A549 (cell line): ENCODE results near the gene ADGRG1. TPM values are rescaled to one million over a fixed set of nuclear protein-coding genes. Genes with fewer than 3 reads are reported as not detected.

Experiments
- ATAC-seq, 2 experiments: fragments of 200-7000 bp in 1 of 2; fragments of >200 bp in 1 of 2; cut with Nextera tagmentation in 1 of 2; cut with Tn5 transposase in 1 of 2; 3 replicates each; pipeline versions ENCODE4 v1.8.0 to v1.9.1; 2018 to 2020; ENCODE audit warnings: mild to moderate bottlenecking in 1 of 2, moderate library complexity in 1 of 2
- CTCF ChIA-PET: fragments of 300-600 bp; sonication (Branson Sonifier 250); formaldehyde crosslinking; extraction: SDS; loops from one replicate; lab custom pipeline; 2021; ENCODE audit warnings: antibody characterized with exemption, inconsistent platforms; lab: Yijun Ruan, JAX
- POLR2A ChIA-PET: fragments of 350-600 bp; formaldehyde crosslinking; extraction: SDS; loops from one replicate; lab custom pipeline; 2021; ENCODE audit warnings: antibody characterized with exemption, inconsistent platforms; lab: Yijun Ruan, JAX
- DNase-seq, 2 experiments: peaks; one replicate each; pipeline versions ENCODE4 v3.0.0 to v3.0.0-alpha.2; 2011 to 2016; ENCODE audit warnings: low read depth in 1 of 2, low spot score in 1 of 2
- FAIRE-seq: peaks from 2 replicates; lab custom pipeline; 2011; peaks lifted over from hg19 to GRCh38; lab: Jason Lieb, UNC
- H3K27ac ChIP-seq, 2 experiments: fragments of >200 bp; sonication (Bioruptor Twin); formaldehyde crosslinking; 3 replicates each; pipeline ENCODE4 v1.5.1; 2016 to 2017
- H3K4me1 ChIP-seq: fragments of >200 bp; sonication (Bioruptor Twin); formaldehyde crosslinking; 3 replicates; pipeline ENCODE4 v1.6.1; 2016
- H3K4me2 ChIP-seq: fragments of >200 bp; sonication (Bioruptor Twin); formaldehyde crosslinking; 3 replicates; pipeline ENCODE4 v1.6.1; 2016
- H3K4me3 ChIP-seq: fragments of >200 bp; sonication (Bioruptor Twin); formaldehyde crosslinking; 3 replicates; pipeline ENCODE4 v1.5.1; 2016
- H3K9me3 ChIP-seq: fragments of >200 bp; sonication (Bioruptor Twin); formaldehyde crosslinking; 3 replicates; pipeline ENCODE4 v1.6.1; 2016
- CEBPB ChIP-seq, 2 experiments: fragments of >200 bp in 1 of 2; sonication (Bioruptor Twin) in 1 of 2; formaldehyde crosslinking in 1 of 2; IDR thresholded peaks; 2 replicates each; pipeline ENCODE4 v1.6.1; 2012 to 2016
- CHD2 ChIP-seq: fragments of 150-350 bp; IDR thresholded peaks from 2 replicates; pipeline ENCODE4 v1.6.1; 2014; ENCODE audit warnings: low read length; ENCODE audit not compliant: partially characterized antibody
- CTCF ChIP-seq: fragments of >200 bp; sonication (Bioruptor Twin); formaldehyde crosslinking; IDR thresholded peaks from 3 replicates; pipeline ENCODE4 v1.5.1; 2016
- EHF ChIP-seq: fragments of 250-450 bp; sonication (Bioruptor Pico); IDR thresholded peaks from 2 replicates; pipeline ENCODE4 v1.5.0; 2020; ENCODE audit warnings: mild to moderate bottlenecking
- FOXS1 ChIP-seq: fragments of 250-450 bp; sonication (Bioruptor Pico); IDR thresholded peaks from 2 replicates; pipeline ENCODE4 v1.5.0; 2020; ENCODE audit warnings: mild to moderate bottlenecking, moderate library complexity
- HDAC2 ChIP-seq: fragments of 200-600 bp; sonication (generic); IDR thresholded peaks from 2 replicates; pipeline ENCODE4 v1.6.1; 2016
- HES2 ChIP-seq: fragments of >200 bp; sonication (Bioruptor Twin); formaldehyde crosslinking; IDR thresholded peaks from 2 replicates; pipeline ENCODE4 v1.6.1; 2016
- JUNB ChIP-seq: fragments of >200 bp; sonication (Bioruptor Twin); formaldehyde crosslinking; IDR thresholded peaks from 2 replicates; pipeline ENCODE4 v1.6.1; 2016
- KDM1A ChIP-seq: fragments of 200-600 bp; sonication (generic); IDR thresholded peaks from 2 replicates; pipeline ENCODE4 v1.6.1; 2016; ENCODE audit warnings: low read depth, mild to moderate bottlenecking
- KDM5A ChIP-seq: fragments of 200-600 bp; sonication (generic); IDR thresholded peaks from 2 replicates; pipeline ENCODE4 v1.6.1; 2016; ENCODE audit warnings: antibody characterized with exemption, mild to moderate bottlenecking
- MAFK ChIP-seq: fragments of 450-650 bp; IDR thresholded peaks from 2 replicates; pipeline ENCODE4 v1.6.1; 2014; ENCODE audit not compliant: partially characterized antibody
- MYC ChIP-seq: IDR thresholded peaks from 2 replicates; pipeline ENCODE4 v1.6.1; 2012; ENCODE audit warnings: mild to moderate bottlenecking, inconsistent platforms, low read length, improper control_type of control experiment, borderline replicate concordance
- NPAS2 ChIP-seq: fragments of 250-450 bp; sonication (Bioruptor Pico); IDR thresholded peaks from 2 replicates; pipeline ENCODE4 v1.8.0; 2022; ENCODE audit warnings: mild to moderate bottlenecking, moderate library complexity, borderline replicate concordance
- PBX3 ChIP-seq: IDR thresholded peaks from 2 replicates; pipeline ENCODE4 v1.6.1; 2012
- POLR2AphosphoS2 ChIP-seq: conservative IDR thresholded peaks from 2 replicates; pipeline ENCODE4 v1.6.1; 2012; ENCODE audit warnings: low read length, improper control_type of control experiment, inconsistent platforms
- RARB ChIP-seq: fragments of 250-450 bp; sonication (Bioruptor Pico); IDR thresholded peaks from 2 replicates; pipeline ENCODE4 v1.8.0; 2021; ENCODE audit warnings: mild to moderate bottlenecking, moderate library complexity
- RFX5 ChIP-seq: fragments of 450-650 bp; IDR thresholded peaks from 2 replicates; pipeline ENCODE4 v1.7.1; 2014; ENCODE audit warnings: antibody characterized with exemption, mild to moderate bottlenecking, moderate library complexity
- RNF2 ChIP-seq: fragments of 200-600 bp; sonication (generic); IDR thresholded peaks from 2 replicates; pipeline ENCODE4 v1.6.1; 2016; ENCODE audit warnings: low read depth, mild to moderate bottlenecking, antibody characterized with exemption, moderate library complexity, borderline replicate concordance
- SMC3 ChIP-seq: fragments of >200 bp; sonication (Bioruptor Twin); formaldehyde crosslinking; IDR thresholded peaks from 3 replicates; pipeline ENCODE4 v1.6.1; 2018; ENCODE audit warnings: inconsistent platforms
- SREBF2 ChIP-seq: fragments of 450-650 bp; IDR thresholded peaks from 2 replicates; pipeline ENCODE4 v1.6.1; 2014; ENCODE audit warnings: mild to moderate bottlenecking, moderate library complexity
- ZC3H11A ChIP-seq: fragments of 450-650 bp; IDR thresholded peaks from 2 replicates; pipeline ENCODE4 v1.6.1; 2014; ENCODE audit warnings: antibody characterized with exemption, mild to moderate bottlenecking
- ZFP36 ChIP-seq: fragments of 450-650 bp; IDR thresholded peaks from 2 replicates; pipeline ENCODE4 v1.6.1; 2014; ENCODE audit warnings: borderline replicate concordance; ENCODE audit not compliant: partially characterized antibody
- ZNF302 ChIP-seq: fragments of 250-450 bp; sonication (Bioruptor Pico); IDR thresholded peaks from 2 replicates; pipeline ENCODE4 v1.9.0; 2021; ENCODE audit warnings: inconsistent platforms, mild to moderate bottlenecking, moderate library complexity
- WGBS: methylation state at CpG from one replicate; pipeline ENCODE4 v1.1.6; 2017; ENCODE audit errors: missing lambda C conversion rate; 5-methylcytosine and 5-hydroxymethylcytosine counted together
- polyA plus RNA-seq, 4 experiments: library from polyadenylated mRNA; depleted of rRNA in 3 of 4; stranded (reverse); fragments of >200 nt; fragmentation: RNase III in 1 of 4; extraction: RNeasy Plus Mini Kit Qiagen cat#74134 plus additional on column Dnase treatment in 1 of 4; gene quantifications; 2 replicates in 3 of 4; 3 replicates in 1 of 4; pipeline ENCODE4 v1.2.3, GENCODE V29; 2011 to 2017
- TF ChIP-seq, protein P1 (sequence below): fragments of 450-650 bp; IDR thresholded peaks from 2 replicates; pipeline ENCODE4 v1.6.1; 2014; ENCODE audit warnings: antibody characterized with exemption
- TF ChIP-seq, protein P2 (sequence below): fragments of 150-350 bp; IDR thresholded peaks from 2 replicates; pipeline ENCODE4 v1.6.1; 2014; ENCODE audit warnings: low read depth, mild to moderate bottlenecking, low read length
- TF ChIP-seq, protein P3 (sequence below): fragments of >200 bp; sonication (Bioruptor Twin); formaldehyde crosslinking; IDR thresholded peaks from 3 replicates; pipeline ENCODE4 v1.6.1; 2016

Gene ADGRG1
- polyA plus RNA-seq, 2 of the 4 experiments (the other 2 are of a cell fraction), result 28.3 to 142 TPM

DNA sequence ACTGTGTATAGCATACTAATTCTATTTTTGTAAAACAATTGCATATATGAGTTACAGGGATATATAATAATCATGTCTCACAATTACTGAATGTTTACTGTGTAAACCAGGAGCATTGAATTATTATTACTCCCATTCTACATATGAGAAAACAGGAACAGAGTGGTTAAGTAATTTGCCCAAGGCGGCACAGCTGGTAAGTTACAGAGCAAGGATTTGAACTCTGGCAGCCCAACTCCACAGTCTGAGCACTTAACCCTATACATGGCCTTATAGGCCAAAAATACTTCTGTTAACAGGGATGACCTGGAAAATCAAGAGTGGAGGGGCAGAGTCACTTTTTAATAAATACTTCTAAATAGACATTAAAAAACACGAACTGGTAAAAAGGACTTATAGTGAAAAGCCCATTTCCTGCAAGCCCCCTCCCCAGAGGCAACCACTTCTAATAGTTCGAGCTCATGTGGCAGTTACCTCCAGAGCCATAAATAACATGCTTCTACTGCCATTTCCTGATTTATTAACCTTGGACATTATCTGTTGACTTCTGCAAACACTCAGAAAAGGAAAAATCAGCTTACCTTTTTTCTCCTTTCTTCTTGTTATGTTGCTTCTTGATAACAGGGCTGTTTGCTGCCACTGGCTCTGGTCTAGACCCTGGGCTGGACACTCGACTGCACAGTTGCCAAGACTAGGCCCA, 22.1 kb upstream of the ADGRG1 start:
- DNase-seq, result no peak
- TF ChIP-seq ZNF302 (CRISPR knock-in tag) (no peak), CHD2 (no peak), RFX5 (no peak), CTCF (no peak), SREBF2 (no peak), RNF2 (no peak), MAFK (no peak), KDM1A (peak; percentile 80), HDAC2 (peak; percentile 88), SMC3 (no peak), ZC3H11A (no peak), FOXS1 (no peak), POLR2AphosphoS2 (no peak), EHF (CRISPR knock-in tag) (no peak), NPAS2 (no peak), RARB (no peak), CEBPB (IDR thresholded peaks at IDR 0.05) (no peak), JUNB (no peak), MYC (no peak), ZFP36 (peak; percentile 63), KDM5A (no peak), HES2 (no peak), PBX3 (no peak)
- TF ChIP-seq, protein P1, sequence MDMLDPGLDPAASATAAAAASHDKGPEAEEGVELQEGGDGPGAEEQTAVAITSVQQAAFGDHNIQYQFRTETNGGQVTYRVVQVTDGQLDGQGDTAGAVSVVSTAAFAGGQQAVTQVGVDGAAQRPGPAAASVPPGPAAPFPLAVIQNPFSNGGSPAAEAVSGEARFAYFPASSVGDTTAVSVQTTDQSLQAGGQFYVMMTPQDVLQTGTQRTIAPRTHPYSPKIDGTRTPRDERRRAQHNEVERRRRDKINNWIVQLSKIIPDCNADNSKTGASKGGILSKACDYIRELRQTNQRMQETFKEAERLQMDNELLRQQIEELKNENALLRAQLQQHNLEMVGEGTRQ, result no peak
- TF ChIP-seq, protein P2, sequence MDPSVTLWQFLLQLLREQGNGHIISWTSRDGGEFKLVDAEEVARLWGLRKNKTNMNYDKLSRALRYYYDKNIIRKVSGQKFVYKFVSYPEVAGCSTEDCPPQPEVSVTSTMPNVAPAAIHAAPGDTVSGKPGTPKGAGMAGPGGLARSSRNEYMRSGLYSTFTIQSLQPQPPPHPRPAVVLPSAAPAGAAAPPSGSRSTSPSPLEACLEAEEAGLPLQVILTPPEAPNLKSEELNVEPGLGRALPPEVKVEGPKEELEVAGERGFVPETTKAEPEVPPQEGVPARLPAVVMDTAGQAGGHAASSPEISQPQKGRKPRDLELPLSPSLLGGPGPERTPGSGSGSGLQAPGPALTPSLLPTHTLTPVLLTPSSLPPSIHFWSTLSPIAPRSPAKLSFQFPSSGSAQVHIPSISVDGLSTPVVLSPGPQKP, result no peak
- TF ChIP-seq, protein P3, sequence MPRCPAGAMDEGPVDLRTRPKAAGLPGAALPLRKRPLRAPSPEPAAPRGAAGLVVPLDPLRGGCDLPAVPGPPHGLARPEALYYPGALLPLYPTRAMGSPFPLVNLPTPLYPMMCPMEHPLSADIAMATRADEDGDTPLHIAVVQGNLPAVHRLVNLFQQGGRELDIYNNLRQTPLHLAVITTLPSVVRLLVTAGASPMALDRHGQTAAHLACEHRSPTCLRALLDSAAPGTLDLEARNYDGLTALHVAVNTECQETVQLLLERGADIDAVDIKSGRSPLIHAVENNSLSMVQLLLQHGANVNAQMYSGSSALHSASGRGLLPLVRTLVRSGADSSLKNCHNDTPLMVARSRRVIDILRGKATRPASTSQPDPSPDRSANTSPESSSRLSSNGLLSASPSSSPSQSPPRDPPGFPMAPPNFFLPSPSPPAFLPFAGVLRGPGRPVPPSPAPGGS, result no peak
- TF ChIP-seq, all 56 proteins: peak for 3
- peaks cover 70% of the 10 kb centered on the region for H3K4me1 ChIP-seq
- no peak overlapping the region for H3K4me3 ChIP-seq
- ChIA-PET CTCF (interaction anchor here (1.4 to 7.5 kb wide), 5 partner anchors 15 to 42 kb away, joined by 3 to 95 read pairs (median 4); no protein-coding TSS in a partner anchor), POLR2A (no interaction called here)
- FAIRE-seq (no peak), ATAC-seq (no peak)
- H3K27ac ChIP-seq, result peak overlapping the region; percentile 69 to 74
- no peaks in the 10 kb centered on the region for H3K9me3 ChIP-seq
- H3K4me2 ChIP-seq, result peak overlapping the region; percentile 53
- 71% methylated on average over 4 of the region's 4 CpGs for WGBS
